Adipose tissue (tissue), 3 donors: Measurements from ENCODE around the gene CMKLR1. TPM values are rescaled to one million over a fixed set of nuclear protein-coding genes. Genes with fewer than 3 reads are reported as not detected.

ENCODE experiments used
- H3K27ac ChIP-seq: one replicate; pipeline ENCODE4 v1.5.1; 2013; ENCODE audit warnings: low read depth, low read length
- WGBS, 3 donors: extraction: QIAGEN DNeasy Blood & Tissue Kit; methylation state at CpG; one replicate each; pipeline ENCODE4 v1.1.7; 2013; 5-methylcytosine and 5-hydroxymethylcytosine counted together
- polyA plus RNA-seq, 3 donors: library from polyadenylated mRNA; stranded (reverse); fragments of 200-250 nt; gene quantifications; one replicate each; pipeline ENCODE4 v1.2.3, GENCODE V29; 2013
- donor health status: healthy with polysubstance abuse.
- donor health status: Bipolar disorder and iron deficiency.
- donor health status: healthy.

CMKLR1 gene
- polyA plus RNA-seq, 3 donors, result 1.3 to 7.0 (median 5.3) TPM

DNA sequence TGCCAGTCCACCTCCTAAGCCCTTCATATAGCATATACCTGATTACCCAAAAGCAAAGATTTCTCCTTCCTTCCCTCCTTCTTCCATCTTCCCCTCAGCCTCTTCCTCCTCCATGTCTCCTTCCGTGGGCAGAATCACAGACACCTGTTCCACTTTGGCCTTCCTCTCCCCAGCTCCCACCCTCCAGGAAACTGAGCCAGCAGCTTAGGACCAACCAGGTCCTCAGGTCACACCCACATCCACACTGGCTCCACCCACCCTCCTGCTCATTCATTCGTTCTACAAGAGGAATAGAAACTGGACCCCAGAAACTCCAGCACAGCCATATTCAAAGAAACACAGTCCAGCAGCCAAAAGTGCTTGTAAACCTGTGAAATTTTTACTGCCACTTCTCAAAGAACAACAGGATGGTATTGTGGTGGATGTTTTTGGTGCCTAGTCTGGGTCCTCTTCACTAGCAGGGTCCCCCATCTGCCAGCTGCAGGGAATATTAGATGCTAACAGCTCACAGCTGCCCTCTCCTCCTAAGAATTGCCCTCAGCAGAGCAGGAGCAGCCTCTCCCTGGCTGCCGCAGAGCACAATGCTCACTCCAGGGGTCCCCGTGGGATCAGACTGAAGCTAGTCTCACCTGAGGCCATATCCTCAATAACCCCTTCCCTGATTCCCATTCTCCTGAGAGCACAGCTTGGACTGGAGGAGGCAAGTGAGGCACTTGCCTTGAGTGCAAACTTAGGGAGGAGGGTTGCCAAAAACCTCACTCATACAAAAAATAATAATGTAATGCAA, 18.4 kb downstream of the CMKLR1 start:
- WGBS, 3 donors, result 38 to 49% (median 44%) methylated on average over 4 of the region's 4 CpGs
- H3K27ac ChIP-seq, result no peak overlapping the region

DNA sequence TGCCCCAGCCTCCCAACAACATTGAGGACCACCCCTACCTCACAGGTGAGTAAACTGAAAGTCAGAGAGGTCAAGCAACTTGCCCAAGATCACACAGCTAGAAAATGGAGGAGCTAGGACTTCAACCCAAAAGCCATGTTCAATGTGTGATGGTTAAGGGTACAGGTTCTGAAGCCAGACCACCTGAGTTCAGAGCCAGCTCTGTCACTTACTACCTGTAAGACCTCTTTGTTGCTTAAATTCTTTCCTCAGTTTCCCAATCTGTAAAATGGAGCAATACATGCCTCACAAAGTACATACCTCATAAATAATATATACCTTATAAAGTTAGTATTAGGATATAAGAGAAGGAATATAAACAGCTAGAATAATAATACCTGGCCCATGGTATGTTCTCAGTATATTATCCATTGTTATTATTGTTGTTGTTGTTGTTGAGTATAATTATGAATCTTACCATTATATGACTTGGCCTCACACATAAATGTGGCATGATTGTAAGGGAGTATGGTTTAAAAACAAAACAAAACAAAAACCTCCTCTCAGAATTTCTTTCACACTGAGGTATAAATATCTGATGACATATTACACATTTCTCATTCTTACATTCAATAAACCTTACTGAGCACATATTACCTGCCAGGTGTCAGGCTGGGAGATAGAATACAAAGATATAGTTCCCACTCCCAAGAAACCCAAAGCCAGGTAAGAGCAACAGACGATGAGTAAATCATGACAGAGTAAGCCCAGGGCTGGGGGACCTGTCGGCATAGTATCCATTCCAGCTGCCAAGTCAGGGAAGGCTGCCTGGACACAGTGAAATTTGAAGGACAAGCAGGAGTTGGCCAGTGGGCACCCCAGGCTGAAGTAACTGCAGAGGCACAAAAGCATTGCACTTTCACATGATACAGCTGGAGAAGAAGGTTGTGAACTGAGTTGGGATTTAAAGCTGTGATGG, 19.6 kb downstream of the CMKLR1 start:
- 51 to 86% (median 81%) methylated on average over 2 of the region's 2 CpGs for WGBS, 3 donors
- no peak overlapping the region for H3K27ac ChIP-seq

DNA sequence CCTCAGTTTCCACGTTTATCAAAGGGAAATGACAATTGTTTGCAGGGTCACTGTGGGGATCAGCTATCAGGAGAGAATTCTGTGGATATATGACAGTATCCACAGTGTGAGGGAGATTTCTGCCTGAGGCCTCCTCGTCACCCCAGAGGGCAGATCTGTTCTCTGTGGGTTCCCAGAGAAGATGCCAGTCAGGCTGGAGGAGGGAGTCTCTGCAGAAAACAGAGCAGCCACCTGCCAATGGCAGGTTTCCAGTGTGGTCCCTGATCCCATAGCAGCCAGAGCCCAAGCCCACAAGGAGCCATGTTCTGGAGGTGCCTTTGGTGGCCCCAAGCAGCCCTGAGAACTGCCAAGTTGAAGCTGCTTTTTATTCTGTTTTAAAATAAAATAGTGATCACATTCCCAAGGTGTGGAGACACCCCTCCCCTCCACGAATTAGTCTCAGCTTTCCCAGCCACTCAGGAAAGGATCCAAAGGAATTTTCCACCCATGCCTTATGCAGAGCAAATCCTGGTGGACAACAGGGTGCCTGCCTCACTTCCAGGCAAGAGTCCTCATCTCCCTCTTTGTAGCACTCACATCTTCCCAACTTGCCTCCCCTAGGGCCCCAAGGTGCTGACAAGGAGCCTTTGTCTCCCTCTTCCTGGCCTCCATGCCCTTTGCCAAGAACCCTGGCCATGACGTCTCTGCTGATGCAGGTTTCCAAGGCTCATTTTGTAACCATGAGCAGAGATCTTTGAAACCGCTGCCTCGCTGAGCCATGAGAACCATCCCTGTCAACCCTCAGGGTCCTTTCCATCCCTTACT, 20.4 kb downstream of the CMKLR1 start:
- WGBS, 3 donors, result 65 to 82% (median 77%) methylated on average over 6 of the region's 6 CpGs
- H3K27ac ChIP-seq, result no peak overlapping the region

DNA sequence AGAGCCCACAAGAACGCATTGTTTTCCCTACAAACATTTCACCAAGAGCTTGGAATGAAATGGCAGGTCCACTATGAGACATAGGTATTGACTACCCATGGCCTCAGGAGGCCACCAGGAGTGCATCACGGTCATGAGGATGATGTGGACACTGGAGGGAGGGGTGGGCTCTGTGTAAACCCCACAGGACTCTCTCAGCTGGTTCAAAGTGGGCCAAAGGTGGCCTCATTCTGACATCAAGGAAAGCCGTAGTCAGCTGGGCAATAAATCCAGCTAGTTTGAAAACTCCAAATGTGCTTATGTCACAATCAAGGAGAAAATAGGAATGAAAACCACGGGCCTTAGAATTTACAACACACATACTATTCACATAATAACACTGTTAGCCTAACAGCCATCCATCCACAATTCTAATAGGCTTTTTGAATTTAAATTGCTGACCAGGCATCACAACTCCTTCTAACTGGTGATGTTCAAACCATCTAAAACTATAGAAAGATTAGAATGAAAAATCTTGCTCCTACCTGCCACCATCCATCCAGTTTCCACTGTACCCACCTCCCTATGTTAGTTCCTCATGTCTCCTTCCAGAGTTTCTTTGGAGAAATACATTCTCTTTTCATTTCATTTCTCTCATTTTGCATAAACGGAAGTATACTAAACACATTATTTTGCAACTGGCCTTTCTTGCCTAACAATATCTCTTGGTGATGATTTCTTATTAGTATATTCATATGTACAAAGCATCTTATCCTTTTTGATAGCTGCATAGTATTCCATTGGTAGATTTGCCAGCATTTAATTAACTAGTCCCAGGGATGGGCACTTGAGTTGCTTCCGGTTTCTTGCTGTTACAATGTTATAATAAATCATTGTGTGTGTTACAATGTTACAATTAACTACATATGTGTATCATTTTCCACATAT, 21.5 kb downstream of the CMKLR1 start:
- 69 to 85% (median 84%) methylated on average over 6 of the region's 6 CpGs for WGBS, 3 donors
- no peak overlapping the region for H3K27ac ChIP-seq

DNA sequence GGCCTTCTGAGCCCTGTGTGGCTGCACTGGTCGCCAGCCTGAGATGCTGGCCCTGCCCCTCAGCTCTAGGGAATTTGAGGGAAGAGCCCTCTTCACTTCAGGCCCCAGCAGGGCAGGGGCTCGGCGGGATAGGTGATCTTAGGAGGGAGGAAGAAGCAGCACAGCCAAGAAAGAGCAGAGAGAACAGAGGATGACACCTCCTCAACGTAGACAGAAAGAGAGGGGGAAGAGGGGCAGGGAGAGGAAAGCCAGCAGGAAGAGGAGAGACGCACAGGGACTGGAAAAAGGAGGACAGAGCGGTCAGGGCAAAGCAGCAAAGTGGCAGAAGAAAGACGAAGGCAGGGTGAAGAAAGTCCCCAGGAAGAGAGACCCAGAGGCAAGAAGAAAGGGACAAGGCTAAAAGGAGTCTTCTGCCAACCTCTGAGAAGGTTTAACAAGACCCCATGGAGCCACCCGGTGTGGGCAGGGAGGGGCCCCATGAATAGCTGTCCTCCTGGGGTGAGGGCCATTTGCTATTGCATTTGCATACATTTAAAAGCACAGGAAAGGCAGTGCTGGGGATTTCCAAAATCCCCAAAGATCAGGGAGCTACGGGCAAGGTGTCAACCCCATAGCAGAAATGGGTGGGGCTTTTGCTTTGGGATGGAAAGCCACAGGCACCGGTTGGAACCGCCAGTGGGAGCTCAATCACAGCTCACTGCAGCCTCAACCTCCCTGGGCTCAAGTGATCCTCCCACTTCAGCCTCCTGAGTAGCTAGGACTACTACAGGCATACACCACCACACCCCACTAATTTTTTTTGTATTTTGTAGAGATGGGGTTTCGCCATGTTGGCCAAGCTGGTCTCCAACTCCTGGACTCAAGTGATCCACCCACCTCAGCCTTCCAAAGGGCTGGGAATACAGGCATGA, 22.7 kb downstream of the CMKLR1 start:
- WGBS, 3 donors, result 51 to 63% (median 55%) methylated on average over 12 of the region's 12 CpGs
- no peak overlapping the region for H3K27ac ChIP-seq

DNA sequence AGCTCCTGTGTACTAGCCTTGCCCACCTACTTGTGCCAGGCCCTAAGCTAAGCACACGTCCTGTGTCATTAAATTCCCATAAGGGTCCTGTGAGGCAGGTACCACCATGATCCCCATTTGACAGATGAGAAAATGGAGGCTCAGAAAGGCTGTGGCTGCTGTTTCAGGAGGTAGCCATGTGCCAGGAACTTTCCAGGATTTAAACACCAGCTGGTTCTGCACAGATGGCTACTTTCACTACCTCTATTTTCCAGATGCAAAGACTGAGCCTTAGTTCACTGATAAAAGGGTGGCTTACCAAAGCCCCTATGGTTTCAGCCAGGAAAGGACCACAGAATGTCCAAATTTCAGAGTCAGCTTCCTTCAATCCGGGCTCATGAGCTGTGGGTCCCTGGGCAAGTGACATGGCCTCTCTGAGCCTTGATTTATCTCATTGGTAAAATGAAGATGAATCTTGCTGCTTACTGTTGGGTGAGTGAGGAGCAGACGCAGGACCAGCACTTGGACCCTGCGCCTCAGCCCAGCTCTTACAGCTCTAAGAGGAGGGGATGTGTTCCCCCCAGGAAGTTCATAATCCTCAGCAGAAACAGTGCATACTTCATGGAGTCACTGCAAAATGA, 23.5 kb downstream of the CMKLR1 start:
- 76 to 83% (median 81%) methylated on average over 4 of the region's 4 CpGs for WGBS, 3 donors
- H3K27ac ChIP-seq, result no peak overlapping the region

DNA sequence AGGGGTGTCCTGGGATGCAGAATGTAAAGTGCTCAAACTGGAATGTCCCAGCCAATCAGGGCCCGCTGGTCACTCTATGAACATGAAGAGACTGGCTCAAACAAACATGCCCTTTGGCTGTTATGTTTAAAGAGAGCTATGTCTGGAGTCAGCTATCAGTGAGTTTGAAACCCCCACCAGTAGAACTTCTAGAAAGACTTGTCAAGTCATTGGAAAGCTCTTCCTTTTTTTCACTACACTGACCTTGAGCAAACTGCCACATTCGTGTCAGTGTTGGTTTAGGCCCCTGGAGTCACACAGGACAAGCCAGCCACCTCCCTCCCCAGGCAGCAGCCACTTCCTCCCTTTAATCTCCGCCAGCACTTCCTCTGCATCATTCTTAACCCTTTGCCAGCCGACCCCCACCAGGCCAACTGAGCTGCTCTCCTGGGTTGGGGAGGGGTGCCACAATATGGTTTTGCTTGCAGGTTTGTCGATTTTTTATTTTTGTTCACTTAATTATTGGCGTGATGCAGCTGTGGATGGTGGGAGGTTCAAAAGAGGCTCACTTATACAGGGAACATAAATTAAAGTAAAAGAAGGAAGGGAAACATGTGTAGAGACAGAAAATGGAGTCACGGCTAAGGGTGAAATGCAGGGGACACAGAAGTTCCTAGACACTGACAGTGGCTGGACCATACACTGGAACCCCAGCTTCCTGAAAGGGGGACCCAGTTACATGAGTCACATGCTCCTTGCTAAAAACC, 25.3 kb downstream of the CMKLR1 start:
- H3K27ac ChIP-seq, result no peak overlapping the region
- WGBS, 3 donors, result 29 to 52% (median 36%) methylated on average over 7 of the region's 7 CpGs

DNA sequence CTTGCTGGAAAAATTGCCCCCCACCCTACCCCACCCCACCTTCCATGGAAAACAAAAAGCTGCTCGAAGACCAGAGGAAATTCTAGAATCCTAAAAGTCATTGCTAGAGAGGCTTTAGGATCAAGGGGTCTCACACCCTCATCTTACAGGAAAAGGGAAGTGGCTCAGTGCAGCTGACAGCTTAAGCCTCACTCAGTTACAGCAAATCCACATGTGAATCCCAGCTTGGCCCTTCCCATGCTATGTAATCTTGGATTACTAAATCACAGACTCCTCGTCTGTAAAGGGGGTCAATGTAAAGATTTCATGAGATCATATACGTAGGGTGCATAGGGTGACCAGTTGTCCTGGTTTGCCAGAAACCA, 25.9 kb downstream of the CMKLR1 start:
- WGBS, 3 donors, result 41 to 65% (median 44%) methylated on average over 3 of the region's 3 CpGs
- H3K27ac ChIP-seq, result no peak overlapping the region

DNA sequence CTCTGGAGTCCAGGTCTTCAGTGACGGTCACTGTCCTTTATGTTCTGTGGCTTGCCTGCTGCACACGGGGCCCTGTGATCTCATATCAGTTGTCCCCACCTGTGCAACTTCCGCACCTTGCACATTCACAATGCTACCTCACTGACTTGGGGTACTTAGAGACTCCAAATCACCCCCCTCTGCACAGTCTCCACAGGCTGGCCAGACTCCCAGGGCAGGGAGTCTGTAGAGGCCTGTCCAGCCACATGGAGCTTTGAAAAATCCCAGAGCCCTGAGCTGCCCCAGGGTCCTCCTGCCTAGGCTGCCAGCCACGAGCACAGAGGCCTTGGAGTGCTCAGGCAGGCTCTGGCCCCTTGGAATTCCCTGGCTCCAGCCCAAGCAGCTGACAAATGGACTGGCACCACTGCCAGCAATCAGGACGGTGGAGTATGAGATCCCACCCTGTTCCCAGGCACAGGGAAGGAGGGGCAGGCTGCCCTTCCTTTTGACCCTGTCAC, 26.4 kb downstream of the CMKLR1 start:
- 36 to 42% (median 41%) methylated on average over 5 of the region's 5 CpGs for WGBS, 3 donors
- H3K27ac ChIP-seq, result no peak overlapping the region

DNA sequence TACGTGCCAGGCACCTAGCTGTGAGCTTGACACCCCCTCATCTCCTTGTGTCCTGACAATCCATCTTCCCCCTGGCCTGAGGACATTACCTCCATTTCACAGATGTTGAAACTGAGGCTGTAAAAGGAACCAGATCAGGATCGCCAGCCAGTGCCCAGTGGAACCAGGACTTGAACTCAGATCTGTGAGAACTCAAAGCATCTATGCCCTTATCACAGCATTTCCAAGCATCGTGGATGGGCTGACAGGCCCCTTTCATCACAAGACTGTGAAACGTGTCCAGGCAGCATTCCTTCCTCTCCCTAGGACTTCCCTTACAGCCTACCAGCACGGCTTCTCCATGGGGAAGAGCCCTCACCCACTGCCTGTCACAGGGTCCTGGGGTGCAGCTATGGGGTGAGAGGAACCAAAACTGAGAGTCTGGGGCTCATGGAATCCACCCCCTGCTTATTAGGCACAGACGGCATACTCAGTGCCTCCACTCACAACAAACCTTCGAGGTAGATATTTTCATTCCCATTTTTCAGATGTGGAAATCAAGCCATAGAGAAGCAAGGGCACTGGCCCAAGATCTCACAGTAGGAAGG, 26.9 kb downstream of the CMKLR1 start:
- 62 to 74% (median 70%) methylated on average over 7 of the region's 7 CpGs for WGBS, 3 donors
- H3K27ac ChIP-seq, result no peak overlapping the region

DNA sequence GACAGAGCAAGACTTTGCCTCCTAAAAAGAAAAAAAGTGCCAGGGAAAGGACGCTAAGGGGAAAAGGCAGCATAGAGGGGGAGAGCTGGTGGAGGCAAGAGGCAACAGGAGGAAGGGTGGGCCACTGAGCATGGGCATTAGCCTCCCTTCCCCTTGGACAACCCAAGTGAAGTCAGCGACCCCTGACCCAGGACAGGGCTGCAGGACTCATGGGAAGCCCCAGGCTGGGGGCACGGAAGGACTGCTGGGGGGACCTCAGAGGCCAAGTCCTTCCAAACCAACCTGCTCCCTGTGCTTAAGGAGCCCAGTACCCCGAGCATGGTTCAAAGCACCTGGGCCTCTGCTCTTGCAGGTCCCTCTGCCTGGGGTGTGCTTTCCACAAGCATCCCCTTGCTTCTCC, 27.5 kb downstream of the CMKLR1 start:
- WGBS, 3 donors, result 90 to 96% (median 90%) methylated on average over 3 to 4 of the region's 4 CpGs
- H3K27ac ChIP-seq, result no peak overlapping the region

DNA sequence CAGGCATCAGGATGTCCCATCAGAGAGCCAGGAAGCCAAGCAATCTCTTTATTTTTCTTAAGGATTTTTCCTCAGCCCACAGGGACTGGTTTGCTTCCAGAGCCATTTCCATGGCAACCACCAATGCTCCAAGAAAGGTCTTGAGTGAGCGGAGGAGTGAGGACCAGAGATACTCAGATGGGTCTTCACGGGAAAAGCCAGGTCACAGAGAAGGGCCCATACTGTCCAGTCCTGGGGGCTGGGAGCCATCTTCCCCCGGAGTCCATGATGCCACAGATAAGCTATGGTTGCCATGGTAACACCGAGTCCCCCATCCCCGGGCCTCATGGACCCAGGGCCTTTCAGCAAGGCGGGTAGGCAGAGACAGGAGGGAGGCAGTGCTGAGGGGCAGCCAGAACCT, 28.6 kb downstream of the CMKLR1 start:
- no peak overlapping the region for H3K27ac ChIP-seq
- 41 to 55% (median 54%) methylated on average over 6 of the region's 6 CpGs for WGBS, 3 donors

DNA sequence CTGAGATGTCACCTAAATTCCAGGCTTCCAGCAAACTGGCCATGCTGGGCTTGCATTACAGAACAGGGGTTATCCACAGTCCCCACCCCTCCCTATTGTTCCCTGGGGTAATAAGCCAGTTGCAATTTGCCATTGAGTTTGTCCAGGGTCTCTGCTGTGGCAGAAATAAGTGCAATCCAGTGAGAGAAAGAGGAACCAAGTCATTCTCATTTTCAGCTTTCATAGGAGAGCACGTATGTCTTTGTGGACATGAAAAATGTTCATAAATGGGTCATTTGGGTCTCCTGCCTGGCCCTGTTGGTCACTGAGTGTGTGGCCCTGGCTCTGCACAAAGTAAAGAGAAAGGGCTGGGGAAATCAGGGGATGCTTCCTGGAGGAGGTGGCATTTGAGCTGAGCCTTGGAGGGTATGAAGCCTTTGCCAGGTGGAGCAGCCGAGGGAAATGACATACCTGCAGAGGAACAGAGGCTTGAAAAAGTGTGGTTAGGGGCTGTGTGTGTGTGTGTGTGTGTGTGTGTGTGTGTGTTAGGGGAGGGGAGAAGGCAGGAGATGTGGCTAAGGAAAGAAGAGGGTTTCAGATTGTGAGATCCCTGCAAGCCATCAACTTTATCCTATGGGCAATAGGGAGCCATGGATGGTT, 29.3 kb downstream of the CMKLR1 start:
- WGBS, 3 donors, result 72 to 76% (median 72%) methylated on average over 2 of the region's 2 CpGs
- no peak overlapping the region for H3K27ac ChIP-seq

DNA sequence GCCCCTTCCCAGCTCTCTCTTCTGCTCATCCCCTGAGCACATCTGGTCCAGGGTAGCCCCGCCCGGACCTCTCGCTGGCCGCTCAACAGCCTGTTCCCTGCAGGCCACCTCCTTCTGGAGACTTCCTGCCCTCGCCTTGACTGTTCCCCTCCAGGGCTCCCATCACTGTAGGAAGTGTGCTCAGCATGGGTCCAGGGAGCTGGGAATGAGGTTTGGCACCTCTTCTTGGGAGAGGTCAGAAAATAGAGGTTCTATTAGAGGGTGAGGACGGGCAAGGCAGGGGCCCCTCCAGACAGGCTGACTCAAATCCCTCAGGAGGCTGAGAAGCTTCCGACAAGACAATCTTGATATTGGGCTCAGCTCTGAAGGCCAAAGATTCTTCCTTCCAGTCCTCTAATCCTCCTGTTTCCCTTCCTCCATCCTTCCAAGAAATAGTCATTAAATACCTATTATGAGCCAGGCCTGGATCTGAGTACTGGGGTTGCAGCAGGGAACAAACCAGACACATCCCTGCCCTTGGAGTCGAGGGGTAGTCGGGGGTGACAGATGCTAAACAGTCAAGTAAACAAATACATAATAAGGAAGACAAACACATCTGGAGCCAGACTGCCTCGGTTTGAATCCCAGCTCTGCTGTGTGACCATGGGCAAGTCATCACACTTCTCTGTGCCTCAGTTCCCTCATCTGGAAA, 30.6 kb downstream of the CMKLR1 start:
- 58 to 64% (median 61%) methylated on average over 10 of the region's 10 CpGs for WGBS, 3 donors
- H3K27ac ChIP-seq, result no peak overlapping the region
